Fibroblast of peridontal ligament (primary cell): ENCODE data around the gene TCEANC2.

Experiments used
- DNase-seq: peaks from one replicate; pipeline ENCODE4 v3.0.0-alpha.2; 2010; ENCODE audit errors: extremely low read depth

Gene TCEANC2

GRCh38 chr1:54114001-54114400 is 60.6 kb downstream of the TCEANC2 start:
- no peak for DNase-seq

- no peak for DNase-seq
Observed at GRCh38 chr1:54114955-54115354, 61.5 kb downstream of the TCEANC2 start.

- DNase-seq: no peak
Observed at GRCh38 chr1:54115520-54115919, 62.1 kb downstream of the TCEANC2 start.

GRCh38 chr1:54117815-54118563 is 64.6 kb downstream of the TCEANC2 start:
- DNase-seq: peak; percentile 22

- DNase-seq: peak; percentile 52
Observed at GRCh38 chr1:54118704-54119103, 65.3 kb downstream of the TCEANC2 start.

- DNase-seq: no peak
Observed at GRCh38 chr1:54120018-54120697, 66.8 kb downstream of the TCEANC2 start.

GRCh38 chr1:54120698-54121481 is 67.5 kb downstream of the TCEANC2 start:
- DNase-seq: no peak

- DNase-seq: peak; percentile 64
Observed at GRCh38 chr1:54121482-54122134, 68.2 kb downstream of the TCEANC2 start.

- DNase-seq: no peak
Observed at GRCh38 chr1:54122135-54122751, 68.8 kb downstream of the TCEANC2 start.

GRCh38 chr1:54122992-54123391 is 69.6 kb downstream of the TCEANC2 start:
- DNase-seq: no peak

GRCh38 chr1:54124472-54124871 is 71.1 kb downstream of the TCEANC2 start:
- no peak for DNase-seq

- no peak for DNase-seq
Observed at GRCh38 chr1:54124906-54125305, 71.5 kb downstream of the TCEANC2 start.

- DNase-seq: peak; percentile 23
Observed at GRCh38 chr1:54125386-54126070, 72.1 kb downstream of the TCEANC2 start.

GRCh38 chr1:54126271-54126815 is 72.9 kb downstream of the TCEANC2 start:
- peak; percentile 8 for DNase-seq

- no peak for DNase-seq
Observed at GRCh38 chr1:54127594-54128300, 74.3 kb downstream of the TCEANC2 start.

- no peak for DNase-seq
Observed at GRCh38 chr1:54129858-54130257, 76.5 kb downstream of the TCEANC2 start.

- DNase-seq: no peak
Observed at GRCh38 chr1:54131419-54131818, 78.0 kb downstream of the TCEANC2 start.

- DNase-seq: no peak
Observed at GRCh38 chr1:54132495-54132894, 79.1 kb downstream of the TCEANC2 start.

- no peak for DNase-seq
Observed at GRCh38 chr1:54134295-54134694, 80.9 kb downstream of the TCEANC2 start.
